Measurements from ENCODE around the gene SIGLEC7.

The SIGLEC7 gene

DNA sequence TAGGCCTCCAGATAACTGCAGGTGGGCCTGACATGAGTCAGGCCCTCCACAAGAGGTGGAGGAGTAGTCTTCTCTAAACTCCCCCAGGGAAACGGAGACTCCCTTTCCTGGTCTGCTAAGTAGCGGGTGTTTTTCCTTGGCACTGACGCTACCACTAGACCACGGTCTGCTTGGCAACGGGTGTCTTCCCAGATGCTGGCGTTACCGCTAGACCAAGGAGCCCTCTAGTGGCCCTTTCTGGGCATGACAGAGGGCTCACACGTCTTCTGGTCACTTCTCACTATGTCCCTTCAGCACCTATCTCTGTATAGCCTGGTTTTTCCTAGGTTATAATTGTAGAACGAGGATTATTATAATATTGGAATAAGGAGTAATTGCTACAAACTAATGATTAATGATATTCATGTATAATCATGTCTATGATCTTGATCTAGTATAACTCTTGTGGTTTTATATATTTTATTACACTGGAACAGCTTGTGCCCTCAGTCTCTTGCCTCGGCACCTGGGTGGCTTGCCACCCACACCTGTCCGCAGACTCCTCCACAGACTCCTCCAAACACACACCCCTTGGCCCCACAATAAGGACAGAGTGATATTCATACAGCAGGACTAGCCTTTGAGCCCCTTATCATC, 27.3 kb downstream of the SIGLEC7 start:
- peak; percentile 36 for DNase-seq (ENCODE audit: low read depth)

DNA sequence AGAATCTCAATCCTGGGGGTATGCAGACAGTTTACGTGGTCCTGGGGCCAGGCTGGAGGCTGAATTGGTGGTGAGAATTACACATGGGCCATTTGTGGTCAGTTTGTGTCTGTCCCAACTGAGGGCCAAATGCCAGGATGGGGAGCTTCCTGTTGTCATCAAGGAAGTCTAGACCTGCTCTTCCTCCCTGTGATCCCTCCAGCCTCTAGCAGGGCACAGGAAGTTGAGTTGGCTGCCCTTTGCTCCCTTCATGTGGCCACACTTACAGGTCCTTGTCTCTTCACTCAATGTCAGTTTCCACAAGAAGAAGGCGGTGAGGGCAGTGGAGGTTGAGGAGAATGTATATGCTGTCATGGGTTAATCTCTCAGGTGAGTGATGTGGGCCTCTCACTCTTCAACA, 30.1 kb downstream of the SIGLEC7 start:
- no peak for DNase-seq (ENCODE audit: low read depth)

DNA sequence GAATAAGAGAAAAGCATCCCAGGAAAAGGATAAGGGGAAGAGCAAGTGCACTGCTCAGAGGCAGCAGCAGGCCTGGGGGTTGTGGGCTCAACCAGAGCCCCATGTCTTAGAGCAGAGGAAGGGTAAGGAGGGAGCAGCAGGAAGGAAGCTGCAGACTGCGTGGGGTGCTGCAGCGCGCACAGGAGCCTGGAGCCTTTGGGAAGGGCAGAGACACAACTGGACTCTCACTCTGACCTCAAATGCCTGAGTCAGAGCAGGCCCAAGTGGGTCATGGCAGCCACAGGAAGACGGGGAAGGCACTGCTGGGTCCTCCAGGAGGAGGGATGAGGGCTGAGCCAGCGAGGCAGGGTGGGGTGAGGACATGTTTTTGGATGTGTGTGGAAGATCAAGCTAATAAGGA, 31.6 kb downstream of the SIGLEC7 start:
- DNase-seq (ENCODE audit: low read depth): no peak

DNA sequence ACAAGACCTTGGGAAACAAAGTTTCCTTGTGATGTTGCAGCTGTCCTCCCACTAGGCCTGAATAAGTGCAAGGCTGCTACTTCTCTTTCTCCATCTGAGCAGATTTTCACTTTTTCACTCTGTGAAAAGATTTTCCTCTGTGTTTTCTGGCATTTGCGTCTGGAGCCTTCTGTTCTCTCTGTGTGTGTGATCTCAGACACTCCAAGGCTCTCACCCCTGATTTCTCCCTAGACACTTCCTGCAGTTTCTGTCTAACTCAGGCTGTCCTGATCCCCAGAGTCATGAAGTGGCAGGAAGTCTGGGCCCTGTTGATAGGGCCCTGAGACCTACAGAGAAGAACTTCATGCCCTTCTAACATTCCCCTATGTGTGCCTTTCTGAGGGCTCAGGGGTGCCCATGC, 37.2 kb downstream of the SIGLEC7 start:
- DNase-seq (ENCODE audit: low read depth): no peak

DNA sequence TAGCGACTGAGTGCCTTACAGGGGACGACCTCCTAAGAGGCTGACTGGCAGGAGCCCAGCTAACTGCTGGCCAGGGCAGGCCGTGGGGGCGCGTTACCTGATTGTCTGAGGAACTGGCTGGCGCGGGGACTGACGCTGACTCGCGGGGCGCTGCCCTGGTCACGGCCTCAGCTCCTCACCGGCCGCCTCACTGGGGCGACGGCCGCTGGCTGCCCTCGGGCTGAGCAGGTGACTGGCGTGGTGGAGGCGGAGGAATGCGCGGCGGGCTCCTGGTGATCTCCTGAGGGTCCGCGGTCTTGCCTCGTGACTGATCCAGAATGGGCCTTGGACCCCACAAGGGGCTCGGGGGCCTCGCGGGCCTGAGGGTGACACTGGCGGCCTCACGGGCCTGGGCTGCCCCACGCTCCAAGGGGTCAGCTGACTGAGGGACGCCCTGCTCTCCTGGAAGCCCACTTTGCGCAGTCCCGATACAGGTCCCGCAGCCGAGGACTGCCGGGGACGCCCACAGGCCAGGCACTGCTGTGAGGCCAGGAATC, 39.3 kb downstream of the SIGLEC7 start:
- no peak for DNase-seq (ENCODE audit: low read depth)

DNA sequence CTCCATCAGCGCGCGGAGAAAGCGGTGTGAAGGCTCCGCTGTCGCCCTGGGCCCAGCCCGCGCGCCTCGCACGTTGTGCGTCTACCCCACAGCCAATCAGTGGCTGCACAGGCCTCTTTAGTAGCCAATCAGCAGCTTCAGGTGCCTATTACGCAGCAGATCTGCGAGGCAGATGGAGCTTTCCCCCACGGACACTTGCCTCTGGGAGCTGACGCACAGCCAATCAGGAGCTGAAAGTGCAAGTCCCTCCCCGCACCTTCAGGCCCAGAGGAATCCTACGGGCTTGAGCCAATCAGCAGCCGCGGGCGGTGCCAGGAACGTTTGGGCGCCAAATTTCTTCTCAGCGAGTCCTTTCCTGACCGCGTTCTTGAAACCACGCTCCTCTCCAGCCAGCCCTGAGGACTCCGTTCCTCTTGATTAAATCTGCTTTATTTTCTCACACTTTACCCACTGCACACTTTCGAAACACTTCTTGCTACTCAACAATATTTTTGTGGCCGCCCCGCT, 39.9 kb downstream of the SIGLEC7 start:
- no peak for DNase-seq (ENCODE audit: low read depth)

DNA sequence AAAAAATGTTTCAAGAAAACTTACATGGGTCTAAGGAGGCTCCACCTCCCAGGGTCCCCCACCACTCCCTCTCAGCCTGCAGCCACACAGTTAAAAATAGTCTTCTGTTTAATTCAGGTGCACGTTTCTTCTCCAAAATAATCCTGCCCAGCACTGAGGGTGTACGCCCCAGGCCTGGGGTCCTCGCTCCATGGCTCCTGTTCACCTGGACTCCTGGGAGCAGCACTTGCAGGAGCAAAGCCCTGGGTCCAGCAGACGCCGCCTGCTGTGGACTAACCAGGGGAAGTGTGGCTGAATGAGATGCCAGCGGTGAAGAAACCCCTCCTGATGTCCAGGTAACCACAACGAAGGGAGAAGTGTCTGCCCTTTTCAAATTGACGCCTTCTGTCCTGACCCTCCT, 41.5 kb downstream of the SIGLEC7 start:
- DNase-seq (ENCODE audit: low read depth): no peak

DNA sequence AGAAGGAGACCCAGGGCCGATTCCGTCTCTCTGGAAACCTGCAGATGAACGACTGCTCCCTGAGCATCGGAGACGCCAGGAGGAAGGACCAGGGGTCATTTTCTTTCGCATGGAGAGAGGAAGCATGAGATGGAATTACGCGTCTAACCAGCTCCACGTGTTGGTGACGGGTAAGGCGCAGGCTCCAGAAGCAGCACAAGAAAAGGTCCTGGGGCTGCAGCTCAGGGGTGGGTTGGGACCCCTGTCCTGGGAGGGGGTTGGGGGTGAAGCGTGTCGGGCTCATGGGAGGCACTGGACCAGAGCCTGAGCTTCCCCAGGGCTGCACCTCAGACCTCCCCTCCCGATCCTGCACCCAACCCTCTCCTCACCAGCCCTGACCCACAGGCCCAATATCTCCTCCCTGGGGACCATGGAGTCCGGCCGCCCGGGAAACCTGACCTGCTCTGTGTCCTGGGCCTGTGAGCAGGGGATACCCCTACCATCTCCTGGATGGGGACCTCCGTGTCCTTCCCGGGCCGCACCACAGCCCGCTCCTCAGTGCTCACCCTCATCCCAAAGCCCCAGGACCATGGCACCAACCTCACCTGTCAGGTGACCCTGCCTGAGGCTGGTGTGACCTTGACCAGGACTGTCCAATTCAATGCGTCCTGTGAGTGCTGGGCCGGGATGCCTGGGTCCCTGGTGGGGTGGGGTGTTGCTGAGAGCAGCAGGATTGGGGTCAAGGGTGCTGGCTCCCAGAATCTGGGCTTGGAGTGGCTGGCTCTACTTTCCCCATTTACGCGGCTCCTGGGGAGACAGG, 43.2 kb downstream of the SIGLEC7 start:
- DNase-seq (ENCODE audit: low read depth): no peak

DNA sequence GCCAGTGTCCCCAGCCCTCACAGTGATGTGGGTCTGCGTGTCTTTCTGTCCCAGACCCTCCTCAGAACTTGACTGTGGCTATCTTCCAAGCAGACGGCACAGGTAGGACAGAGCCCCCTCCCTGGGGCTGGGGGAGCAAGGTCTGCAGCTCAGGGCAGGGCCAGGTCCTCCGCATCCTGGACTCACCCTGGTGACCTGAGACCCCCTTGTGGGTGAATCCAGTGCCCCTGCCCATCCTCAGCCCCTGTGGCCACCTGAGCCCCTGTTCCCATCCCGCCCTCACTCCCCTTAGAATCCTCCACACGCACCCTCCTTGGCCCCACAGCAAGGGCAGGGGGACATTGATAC, 43.7 kb downstream of the SIGLEC7 start:
- DNase-seq (ENCODE audit: low read depth): no peak

DNA sequence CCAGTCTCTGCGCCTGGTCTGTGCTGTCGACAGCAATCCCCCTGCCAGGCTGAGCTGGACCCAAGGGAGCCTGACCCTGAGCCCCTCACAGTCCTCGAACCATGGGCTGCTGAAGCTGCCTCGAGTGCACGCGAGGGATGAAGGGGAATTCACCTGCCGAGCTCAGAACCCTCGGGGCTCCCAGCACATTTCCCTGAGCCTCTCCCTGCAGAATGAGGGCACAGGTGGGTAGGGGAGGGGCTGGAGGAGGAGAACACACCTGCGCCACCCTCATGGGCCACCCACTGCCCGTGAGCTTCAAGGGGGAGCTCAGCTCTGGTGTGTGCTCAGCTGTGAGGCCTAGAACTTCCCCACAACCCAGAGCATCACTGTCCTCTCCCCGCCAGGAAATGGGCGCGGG, 44.2 kb downstream of the SIGLEC7 start:
- no peak for DNase-seq (ENCODE audit: low read depth)

DNA sequence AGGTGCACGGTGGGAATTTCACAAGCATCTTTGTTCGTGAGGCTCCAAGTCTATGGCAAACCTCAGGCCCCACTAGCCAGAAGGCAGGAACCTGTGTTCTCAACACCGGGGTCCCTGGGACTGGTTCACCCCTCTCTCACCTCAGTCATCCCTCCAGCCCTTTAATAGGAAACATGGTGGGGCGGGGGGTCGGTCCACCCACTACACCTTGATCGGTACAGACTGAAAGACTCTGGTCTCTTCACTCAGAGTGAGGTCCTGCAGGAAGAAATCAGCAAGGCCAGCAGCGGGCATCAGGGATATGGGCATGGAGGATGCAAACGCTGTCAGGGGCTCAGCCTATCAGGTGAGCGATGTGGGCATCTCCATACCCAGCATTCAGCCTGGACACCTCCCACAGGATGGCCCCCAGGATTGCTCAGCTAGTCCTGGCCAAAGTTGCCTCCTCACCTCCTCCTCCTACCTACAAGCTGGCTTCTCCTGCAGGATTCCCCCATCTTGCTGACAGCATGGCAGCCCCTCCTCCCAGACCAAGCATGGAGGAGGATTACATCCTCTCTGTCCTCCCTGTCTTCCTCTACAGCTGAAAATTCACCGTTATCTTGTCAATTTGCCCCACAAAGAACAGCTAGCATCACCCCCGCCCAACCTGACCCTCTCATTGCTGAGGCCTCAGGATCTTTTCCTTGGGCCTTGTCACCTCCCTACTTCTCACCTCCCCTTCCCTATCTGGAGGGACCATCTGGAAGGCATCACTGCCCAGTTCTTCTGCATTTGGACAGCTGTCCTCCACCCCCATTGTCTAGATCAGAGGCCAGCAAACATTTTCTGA, 45.5 kb downstream of the SIGLEC7 start:
- no peak for DNase-seq (ENCODE audit: low read depth)

DNA sequence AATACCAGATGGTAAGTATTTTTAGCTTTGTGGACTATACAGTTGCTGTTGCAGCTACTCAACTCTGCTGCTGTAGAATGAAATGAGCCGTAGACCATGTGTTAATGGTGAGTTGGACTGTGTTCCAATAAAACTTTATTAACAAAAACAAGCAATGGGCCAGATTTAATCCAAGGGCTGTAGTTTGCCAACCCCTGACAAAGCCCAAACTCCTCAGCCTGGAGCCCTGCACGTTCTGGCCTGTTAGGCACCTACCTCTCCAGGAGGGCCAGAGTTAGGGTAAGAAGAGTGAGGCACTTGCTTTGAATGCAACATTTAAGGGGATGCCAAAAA, 46.1 kb downstream of the SIGLEC7 start:
- no peak for DNase-seq (ENCODE audit: low read depth)

DNA sequence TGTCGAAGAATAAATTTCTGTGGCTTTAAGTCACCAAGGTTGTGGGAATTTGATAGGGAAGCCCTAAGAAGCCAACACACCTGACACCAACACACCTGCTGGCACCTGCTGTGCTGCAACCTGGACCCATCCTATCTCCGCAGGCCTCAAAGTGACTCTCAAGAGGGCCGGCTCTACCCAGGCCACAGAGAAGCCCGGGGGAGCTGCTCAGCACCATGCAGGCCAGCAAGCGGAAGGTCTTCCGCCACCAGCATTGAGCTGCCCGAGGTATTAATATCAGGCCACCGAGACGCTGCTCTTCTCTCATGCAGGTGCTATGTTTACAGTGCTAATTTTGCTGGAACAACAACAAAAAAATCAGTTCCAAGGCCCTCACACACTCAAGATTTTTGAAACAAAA, 50.6 kb downstream of the SIGLEC7 start:
- no peak for DNase-seq (ENCODE audit: low read depth)

DNA sequence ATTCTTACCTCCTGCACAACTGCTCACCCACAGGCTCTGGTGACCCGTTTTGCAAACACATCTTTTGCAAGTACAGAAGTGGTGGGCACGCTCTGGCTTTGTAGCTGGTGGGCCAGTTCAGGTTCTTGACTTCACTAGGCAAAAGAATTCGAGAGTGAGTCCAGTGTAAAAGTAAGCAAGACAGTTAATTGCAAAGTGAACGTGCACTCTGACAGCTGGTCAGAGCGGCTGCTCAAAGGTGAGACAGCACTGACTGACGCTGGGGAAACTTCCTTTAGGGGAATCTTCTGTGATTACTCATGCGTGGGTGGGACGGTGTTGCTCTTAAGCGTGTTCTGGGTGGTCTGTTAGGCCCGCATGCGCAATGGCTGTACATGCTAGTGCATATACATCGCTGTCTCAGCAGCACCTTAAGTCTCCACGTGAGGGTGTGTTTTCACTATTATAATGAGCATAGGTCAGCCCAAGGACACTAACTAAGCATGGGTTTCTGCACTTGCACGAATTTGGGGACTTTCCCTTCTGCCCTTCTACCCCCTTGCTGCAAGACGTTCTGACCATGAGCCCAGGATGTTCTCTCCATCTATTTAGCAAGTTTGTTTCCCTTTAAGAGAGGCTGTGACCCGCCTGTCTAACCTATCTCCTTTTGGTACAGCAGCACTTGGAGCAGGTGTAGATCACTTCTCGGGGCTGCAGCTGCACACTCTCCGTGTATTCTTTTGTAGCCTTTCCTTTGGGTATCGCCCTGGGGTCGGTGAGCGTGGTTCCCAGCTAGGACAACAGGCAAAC, 52.6 kb downstream of the SIGLEC7 start:
- DNase-seq (ENCODE audit: low read depth): no peak

DNA sequence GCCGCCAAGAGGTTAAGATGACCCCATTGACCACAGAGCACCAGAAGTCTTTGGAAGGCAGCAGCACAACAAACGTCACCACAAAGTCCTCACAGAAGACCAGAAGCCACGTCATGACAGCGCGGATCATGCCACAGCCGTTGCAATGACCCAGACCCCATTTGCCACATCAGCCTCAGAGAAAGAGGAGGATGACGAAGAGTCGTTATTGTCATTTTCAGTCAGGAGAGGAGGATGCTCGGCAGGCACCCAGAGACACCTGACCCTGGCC, 53.1 kb downstream of the SIGLEC7 start:
- DNase-seq (ENCODE audit: low read depth): no peak

DNA sequence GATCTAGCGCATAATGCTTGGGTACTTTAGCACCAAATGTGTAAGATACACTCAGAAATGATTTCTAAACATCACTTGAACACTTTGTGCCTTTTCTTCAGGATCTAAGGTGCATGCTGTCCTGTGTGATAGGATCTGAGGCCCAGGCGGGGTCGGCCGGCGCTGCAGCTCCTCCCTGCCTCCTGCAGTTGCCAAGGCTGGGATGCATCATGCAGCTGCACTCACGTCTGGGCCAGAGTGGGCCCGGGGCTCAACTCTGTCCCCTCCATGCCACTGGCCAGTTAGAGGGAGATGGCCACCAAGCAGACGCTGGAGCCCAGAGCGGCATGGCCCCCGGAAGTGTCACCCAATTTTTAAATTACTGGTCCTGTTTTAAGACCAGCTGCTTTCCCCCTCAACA, 53.5 kb downstream of the SIGLEC7 start:
- DNase-seq (ENCODE audit: low read depth): no peak

DNA sequence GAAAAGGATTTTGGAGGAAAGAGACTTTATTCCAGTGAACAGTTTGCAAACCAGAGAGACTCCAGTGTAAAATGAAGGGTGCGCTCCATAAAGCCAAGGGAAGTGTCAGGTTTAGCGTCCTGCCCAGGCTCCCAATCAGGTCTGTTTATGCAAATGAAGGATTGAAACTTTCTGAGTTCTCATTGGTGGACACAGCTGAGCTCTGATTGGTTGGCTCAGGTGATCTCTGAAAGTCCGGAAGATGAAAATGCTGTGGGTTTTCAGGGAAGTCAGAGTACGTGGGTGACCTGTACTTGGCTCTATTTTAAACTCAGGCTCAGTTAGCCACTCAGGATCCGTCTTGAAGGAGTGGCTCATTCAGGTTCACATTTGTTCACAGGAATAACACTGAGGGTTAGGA, 54.1 kb downstream of the SIGLEC7 start:
- no peak for DNase-seq (ENCODE audit: low read depth)

DNA sequence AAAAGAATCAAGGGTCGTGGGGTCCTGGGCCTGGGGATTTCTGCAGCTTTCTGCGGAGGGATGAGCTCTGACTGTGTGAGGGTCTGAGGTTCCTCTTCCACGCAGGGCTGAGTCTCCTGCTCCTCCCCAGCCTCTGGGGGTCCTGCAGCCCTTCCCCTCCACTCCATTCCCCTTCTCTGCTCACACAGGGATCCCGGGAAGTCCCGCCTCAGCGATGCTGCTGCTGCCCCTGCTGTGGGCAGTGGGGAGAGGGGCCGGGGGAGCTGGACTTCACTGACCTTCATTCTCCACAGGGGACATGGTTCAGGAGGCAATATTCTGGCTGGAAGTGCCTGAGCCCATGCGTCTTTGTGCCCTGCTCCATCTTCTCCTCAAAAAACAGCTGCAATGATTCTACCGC, 56.5 kb downstream of the SIGLEC7 start:
- DNase-seq (ENCODE audit: low read depth): no peak

DNA sequence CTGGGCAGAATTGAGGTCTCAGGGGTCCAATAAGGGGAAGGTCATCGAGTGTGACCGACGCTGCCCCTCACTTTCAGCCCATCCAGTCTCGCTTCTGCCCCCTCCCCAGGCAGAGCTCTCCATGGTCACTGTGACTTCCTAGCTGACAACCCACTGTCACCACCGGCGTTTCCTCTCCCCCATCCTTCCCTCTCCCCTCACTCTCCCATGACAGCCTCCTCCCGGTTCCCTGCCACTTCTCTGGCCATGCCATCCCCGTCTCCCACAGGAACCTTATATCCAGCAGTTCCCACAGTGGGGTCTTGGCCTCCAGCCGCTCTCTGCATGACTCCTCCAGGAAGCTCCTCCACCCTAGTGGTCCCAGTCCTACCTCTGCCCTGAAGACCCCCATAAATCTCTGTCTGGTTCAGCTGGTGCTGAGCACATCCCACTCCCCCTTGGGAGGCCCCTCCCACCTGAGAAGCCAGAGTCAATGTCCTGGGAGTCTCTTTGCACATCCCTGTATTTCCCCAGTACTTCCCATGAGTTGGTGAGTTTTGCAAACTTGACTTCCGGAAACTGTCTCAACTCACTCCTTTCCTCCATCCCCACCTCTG, 58.1 kb downstream of the SIGLEC7 start:
- no peak for DNase-seq (ENCODE audit: low read depth)

DNA sequence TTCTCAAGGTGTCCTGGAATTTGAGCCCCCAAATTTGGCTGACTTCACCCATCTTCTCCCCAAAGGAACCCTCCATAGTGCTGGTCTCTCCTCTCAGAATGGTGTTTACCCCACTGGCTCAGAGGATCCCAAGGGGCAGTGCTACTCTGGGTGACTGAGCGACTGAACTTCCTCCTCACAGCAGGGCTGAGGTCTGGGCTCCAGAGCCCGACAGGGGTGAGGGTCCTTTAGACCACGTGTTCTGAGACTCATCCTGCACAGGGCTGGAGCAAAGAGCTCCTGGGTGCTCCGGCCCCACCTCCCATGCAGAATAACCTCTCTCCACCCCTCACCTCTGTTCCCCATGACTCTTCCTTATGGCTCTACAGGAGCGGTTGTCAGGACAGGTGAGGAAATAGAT, 59.6 kb downstream of the SIGLEC7 start:
- no peak for DNase-seq (ENCODE audit: low read depth)

Measured in T follicular helper cell (primary cell).